B cell (primary cell): ENCODE measurements around the gene PTPRT.

Experiments used
- CTCF ChIP-seq: fragments of 200-600 bp; IDR thresholded peaks from one replicate; pipeline ENCODE4 v1.8.0; 2022; ENCODE audit warnings: antibody characterized with exemption, mild to moderate bottlenecking
- EZH2 ChIP-seq: IDR thresholded peaks from 2 replicates; pipeline ENCODE4 v1.6.1; 2012; ENCODE audit warnings: borderline replicate concordance, low read depth, mild to moderate bottlenecking, moderate library complexity, low read length; ENCODE audit not compliant: insufficient read depth, poor library complexity, severe bottlenecking

- no peak for TF ChIP-seq CTCF
- TF ChIP-seq EZH2, result no peak
Measured at GRCh38 chr20:42152575-42152974, 1037.1 kb downstream of the PTPRT start.
